ENCODE measurements around the gene CRACR2B.

CRACR2B gene

DNA sequence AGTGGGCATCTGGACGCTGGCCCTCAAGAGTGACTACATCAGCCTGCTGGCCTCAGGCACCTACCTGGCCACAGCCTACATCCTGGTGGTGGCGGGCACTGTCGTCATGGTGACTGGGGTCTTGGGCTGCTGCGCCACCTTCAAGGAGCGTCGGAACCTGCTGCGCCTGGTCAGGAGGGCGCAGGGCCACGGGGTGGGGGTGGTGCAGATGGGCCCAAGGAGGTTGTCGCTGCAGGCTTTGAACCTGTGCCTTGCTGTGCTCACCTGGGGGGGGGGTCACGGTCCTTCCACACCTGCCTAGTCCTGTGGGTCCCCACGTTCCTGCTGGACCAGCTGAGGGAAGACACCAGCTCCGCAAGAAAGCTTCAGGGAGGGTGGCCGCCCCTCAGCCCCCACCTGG, 8.6 kb downstream of the CRACR2B start:
- TF ChIP-seq, protein P1, sequence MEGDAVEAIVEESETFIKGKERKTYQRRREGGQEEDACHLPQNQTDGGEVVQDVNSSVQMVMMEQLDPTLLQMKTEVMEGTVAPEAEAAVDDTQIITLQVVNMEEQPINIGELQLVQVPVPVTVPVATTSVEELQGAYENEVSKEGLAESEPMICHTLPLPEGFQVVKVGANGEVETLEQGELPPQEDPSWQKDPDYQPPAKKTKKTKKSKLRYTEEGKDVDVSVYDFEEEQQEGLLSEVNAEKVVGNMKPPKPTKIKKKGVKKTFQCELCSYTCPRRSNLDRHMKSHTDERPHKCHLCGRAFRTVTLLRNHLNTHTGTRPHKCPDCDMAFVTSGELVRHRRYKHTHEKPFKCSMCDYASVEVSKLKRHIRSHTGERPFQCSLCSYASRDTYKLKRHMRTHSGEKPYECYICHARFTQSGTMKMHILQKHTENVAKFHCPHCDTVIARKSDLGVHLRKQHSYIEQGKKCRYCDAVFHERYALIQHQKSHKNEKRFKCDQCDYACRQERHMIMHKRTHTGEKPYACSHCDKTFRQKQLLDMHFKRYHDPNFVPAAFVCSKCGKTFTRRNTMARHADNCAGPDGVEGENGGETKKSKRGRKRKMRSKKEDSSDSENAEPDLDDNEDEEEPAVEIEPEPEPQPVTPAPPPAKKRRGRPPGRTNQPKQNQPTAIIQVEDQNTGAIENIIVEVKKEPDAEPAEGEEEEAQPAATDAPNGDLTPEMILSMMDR (IDR thresholded peaks at IDR 0.05; ENCODE audit: low read depth, low read length) = no peak
- no peak overlapping the region for H3K4me3 ChIP-seq (ENCODE audit: low read depth, low read length)

DNA sequence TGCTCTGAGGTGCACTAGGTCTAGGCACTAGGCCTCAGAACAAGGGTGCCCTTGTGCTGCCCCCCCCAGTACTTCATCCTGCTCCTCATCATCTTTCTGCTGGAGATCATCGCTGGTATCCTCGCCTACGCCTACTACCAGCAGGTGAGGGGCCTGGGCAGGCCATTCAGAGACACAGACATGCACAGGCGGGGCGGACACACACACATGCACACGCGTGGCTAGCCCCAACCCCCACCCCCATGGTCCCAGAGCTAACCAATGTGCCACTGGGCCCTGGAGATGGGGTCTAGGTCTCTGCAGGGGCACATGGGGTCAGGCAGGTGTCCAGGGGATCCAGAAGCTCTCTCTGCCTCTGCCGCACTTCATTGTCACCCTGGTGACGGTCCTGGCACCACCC, 9.0 kb downstream of the CRACR2B start:
- TF ChIP-seq, protein P1 (IDR thresholded peaks at IDR 0.05; ENCODE audit: low read depth, low read length) = no peak
- no peak overlapping the region for H3K4me3 ChIP-seq (ENCODE audit: low read depth, low read length)

DNA sequence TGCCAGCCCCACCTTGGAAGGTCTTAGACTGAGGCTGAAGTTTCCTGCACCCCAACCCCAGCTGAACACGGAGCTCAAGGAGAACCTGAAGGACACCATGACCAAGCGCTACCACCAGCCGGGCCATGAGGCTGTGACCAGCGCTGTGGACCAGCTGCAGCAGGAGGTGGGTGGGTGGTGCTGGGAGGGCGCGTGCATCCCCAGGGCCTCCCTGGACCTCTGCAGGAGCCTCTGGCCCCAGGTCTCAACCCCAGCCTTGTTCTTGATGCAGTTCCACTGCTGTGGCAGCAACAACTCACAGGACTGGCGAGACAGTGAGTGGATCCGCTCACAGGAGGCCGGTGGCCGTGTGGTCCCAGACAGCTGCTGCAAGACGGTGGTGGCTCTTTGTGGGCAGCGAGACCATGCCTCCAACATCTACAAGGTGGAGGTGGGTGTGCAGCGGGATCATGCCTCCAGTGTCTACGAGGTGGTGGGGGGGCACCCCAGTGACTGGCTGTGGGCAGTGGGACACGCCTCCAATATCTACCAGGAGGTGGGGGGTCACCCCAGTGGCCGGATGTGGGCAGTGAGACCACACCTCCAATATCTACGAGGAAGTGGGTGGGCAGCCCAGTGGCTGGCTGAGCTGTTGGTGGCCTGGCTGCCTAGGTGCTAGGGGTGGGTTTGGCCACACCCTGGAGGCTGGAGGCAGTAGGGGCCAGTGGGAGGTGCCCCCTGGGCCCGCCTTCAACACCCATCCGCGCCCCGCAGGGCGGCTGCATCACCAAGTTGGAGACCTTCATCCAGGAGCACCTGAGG, 9.7 kb downstream of the CRACR2B start:
- TF ChIP-seq, protein P1 (IDR thresholded peaks at IDR 0.05; ENCODE audit: low read depth, low read length) = no peak
- no peak overlapping the region for H3K4me3 ChIP-seq (ENCODE audit: low read depth, low read length)

DNA sequence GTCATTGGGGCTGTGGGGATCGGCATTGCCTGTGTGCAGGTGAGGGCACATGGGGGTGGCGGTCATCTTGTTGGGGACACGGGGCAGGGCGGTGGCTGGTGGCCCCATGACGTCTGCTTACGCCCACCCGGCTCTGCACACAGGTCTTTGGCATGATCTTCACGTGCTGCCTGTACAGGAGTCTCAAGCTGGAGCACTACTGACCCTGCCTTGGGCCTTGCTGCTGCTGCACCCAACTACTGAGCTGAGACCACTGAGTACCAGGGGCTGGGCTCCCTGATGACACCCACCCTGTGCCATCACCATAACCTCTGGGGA, 10.2 kb downstream of the CRACR2B start:
- no peak overlapping the region for H3K4me3 ChIP-seq (ENCODE audit: low read depth, low read length)
- TF ChIP-seq, protein P1 (IDR thresholded peaks at IDR 0.05; ENCODE audit: low read depth, low read length) = no peak

DNA sequence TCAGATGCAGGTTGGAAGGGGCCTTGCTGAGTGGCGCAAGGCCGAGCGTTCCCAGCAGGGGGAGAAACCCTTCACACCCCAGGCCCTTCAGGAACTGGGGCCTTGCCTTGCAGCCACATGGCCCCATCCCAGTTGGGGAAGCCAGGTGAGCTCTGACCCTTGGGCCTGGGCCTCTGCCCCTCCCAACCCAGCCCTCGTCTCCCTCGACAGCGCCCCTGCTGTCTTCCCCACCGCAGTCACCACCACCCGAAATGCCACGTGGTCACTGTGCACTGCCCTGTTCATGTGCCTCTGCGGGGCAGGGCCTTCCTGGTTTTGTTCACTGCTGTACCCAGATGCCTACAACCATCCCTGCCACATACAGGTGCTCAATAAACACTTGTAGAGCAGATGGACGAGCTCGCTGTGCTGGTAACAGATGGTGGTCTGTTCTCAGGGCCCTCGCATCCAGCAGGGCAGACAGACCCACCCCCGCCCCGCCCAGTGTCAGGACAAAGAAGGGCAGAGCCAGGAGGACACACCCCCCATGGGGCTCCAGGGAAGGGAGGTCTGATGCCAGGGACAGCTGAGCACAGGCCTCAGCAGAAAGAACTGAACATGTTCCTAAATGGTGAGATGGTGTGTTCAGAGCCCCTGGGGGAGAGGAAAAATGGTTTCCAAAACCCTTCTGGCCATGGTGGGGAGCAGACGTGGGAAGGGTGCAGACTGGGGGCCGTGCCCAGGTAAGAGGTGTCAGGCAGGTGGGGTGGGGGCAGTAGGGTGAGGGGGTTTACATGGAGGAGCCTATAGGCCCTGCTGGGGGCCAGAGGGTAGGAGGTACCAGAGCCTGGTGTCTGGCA, 10.9 kb downstream of the CRACR2B start:
- TF ChIP-seq, protein P1 (IDR thresholded peaks at IDR 0.05; ENCODE audit: low read depth, low read length) = no peak
- H3K4me3 ChIP-seq (ENCODE audit: low read depth, low read length) = no peak overlapping the region

DNA sequence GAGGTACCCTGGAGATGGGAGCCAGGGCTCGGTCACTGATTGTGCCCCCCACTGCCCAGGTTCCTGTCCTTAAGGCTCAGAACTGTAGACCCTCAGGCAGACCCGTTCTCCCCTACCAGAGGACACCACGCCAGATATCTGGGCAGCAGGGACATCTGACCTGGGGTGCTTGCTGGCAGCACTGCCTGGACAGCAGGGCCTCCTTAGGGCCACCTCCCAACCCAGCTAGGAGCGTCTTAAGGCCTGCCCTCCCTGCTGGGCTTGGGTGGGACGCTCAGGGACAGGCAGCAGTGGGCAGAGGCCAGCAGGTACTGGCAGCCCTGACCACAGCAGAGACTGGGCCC, 11.5 kb downstream of the CRACR2B start:
- TF ChIP-seq, protein P1 (IDR thresholded peaks at IDR 0.05; ENCODE audit: low read depth, low read length) = no peak
- no peak overlapping the region for H3K4me3 ChIP-seq (ENCODE audit: low read depth, low read length)
